PFSK-1 (cell line): Measurements from ENCODE around the gene CA7.

Source experiments
- FOXP2 ChIP-seq: optimal IDR thresholded peaks from 2 replicates; pipeline ENCODE3; 2011; ENCODE audit warnings: borderline replicate concordance, control low read depth, inconsistent platforms; ENCODE audit not compliant: insufficient read depth; ENCODE audit errors: extremely low read length, extremely low read depth
- POLR2AphosphoS5 ChIP-seq: IDR thresholded peaks from 2 replicates; pipeline ENCODE4 v1.6.1; 2012; ENCODE audit warnings: low read depth, mild to moderate bottlenecking, control low read depth, low read length, moderate library complexity
- REST ChIP-seq, 2 experiments: IDR thresholded peaks; 2 replicates each; pipeline versions ENCODE4 v1.6.1 to v1.8.0; 2011 to 2012; ENCODE audit warnings: low read depth in 2 of 2, low read length in 2 of 2, control low read depth in 1 of 2, inconsistent platforms in 1 of 2, mild to moderate bottlenecking in 1 of 2, moderate library complexity in 1 of 2; ENCODE audit not compliant: insufficient read depth in 1 of 2
- TAF1 ChIP-seq: IDR thresholded peaks from 2 replicates; pipeline ENCODE4 v1.6.1; 2012; ENCODE audit warnings: low read length, control low read depth, borderline replicate concordance; ENCODE audit not compliant: insufficient read depth

DNA sequence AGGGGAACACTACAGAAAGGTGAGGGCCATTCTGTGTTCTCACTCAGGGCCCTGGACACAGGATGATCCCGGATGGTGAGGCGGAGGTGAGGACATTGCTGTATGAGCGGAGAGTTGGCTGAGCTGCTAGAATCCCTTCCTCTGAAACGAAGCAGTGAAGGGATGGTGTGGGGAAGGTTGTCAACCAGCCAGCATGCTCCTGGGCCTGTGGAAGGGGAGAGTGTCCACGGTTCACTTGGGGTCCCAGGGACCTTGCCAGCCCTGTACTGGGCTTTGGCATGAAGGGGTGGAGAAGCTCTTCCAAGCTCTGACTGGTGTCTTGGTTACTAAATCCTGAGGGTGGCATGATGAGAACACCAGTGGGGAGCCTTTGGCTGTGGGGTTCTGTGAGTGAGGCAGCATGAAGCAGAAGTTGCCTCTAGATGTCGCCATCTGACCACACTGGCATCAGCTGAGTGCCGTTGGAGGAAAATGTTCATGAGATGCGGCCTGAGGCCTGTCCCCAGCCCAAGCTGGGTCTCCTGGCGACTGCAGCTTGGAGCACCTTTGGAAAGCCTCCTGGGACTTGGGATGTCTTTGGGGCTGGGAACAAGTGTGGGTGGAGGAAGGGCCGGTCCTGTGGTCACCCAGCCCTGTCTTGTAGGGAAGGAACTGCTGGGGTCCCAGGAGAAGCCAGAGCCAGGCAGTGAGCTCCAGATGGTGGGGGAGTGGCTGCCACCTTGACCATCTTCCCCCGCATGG, 50.9 kb downstream of the CA7 start:
- TF ChIP-seq REST (IDR thresholded peaks at IDR 0.05; ENCODE audit: insufficient read depth in 1 of 2, low read depth in 2 of 2, low read length in 2 of 2) (no peak), TAF1 (no peak), POLR2AphosphoS5 (no peak), FOXP2 (no peak)
